Pancreas (tissue), 10 donors: ENCODE measurements around the gene SIGLEC8. TPM values are rescaled to one million over a fixed set of nuclear protein-coding genes. Genes with fewer than 3 reads are reported as not detected.

Source experiments
- ATAC-seq, 4 donors: fragments of 200-7000 bp; cut with Tn5 transposase; one replicate each; pipeline versions ENCODE4 v1.8.0 to v1.9.1; 2020; ENCODE audit warnings: mild to moderate bottlenecking in 4 of 4, moderate library complexity in 4 of 4
- DNase-seq, 6 donors: peaks; one replicate each; pipeline ENCODE4 v3.0.0-alpha.2; 2020
- FAIRE-seq: peaks from 2 replicates; lab custom pipeline; 2012; peaks lifted over from hg19 to GRCh38; lab: Jason Lieb, UNC
- H3K27ac ChIP-seq, 4 donors: fragments of 200-600 bp; sonication (generic); 1 replicate in 3 of 4; 2 replicates in 1 of 4; pipeline versions ENCODE4 v1.5.0 to v1.8.0; 2020
- H3K27me3 ChIP-seq, 4 donors: fragments of 200-600 bp; one replicate each; pipeline ENCODE4 v1.8.0; 2021
- H3K36me3 ChIP-seq, 3 donors: fragments of 200-600 bp; sonication (generic) in 1 of 3; one replicate each; pipeline versions ENCODE4 v1.5.0 to v1.8.0; 2020 to 2021
- H3K4me1 ChIP-seq, 3 donors: fragments of 200-600 bp; one replicate each; pipeline ENCODE4 v1.8.0; 2021
- H3K4me3 ChIP-seq, 4 donors: fragments of 200-600 bp; sonication (generic) in 2 of 4; one replicate each; pipeline versions ENCODE4 v1.5.0 to v1.8.0; 2020 to 2021
- H3K9me3 ChIP-seq, 4 donors: fragments of 200-600 bp; one replicate each; pipeline ENCODE4 v1.8.0; 2021
- CTCF ChIP-seq, 4 donors: fragments of 200-600 bp; sonication (generic) in 3 of 4; IDR thresholded peaks; one replicate each; pipeline versions ENCODE4 v1.5.0 to v1.8.0; 2021; ENCODE audit warnings: antibody characterized with exemption in 4 of 4
- WGBS, 2 donors: extraction: QIAGEN DNeasy Blood & Tissue Kit; methylation state at CpG; one replicate each; pipeline ENCODE4 v1.1.7; 2013; 5-methylcytosine and 5-hydroxymethylcytosine counted together
- intact Hi-C, 3 donors: fragments of 100-400 bp; cut with DNase I; formaldehyde crosslinking; loops; one replicate each; pipeline versions ENCODE4 v1.11.1 to v1.14.2; 2022
- polyA plus RNA-seq, 2 donors: library from polyadenylated mRNA; stranded (reverse); fragments of 200-250 nt; gene quantifications; one replicate each; pipeline ENCODE4 v1.2.3, GENCODE V29; 2013
- total RNA-seq, 6 donors: library from RNA; stranded (reverse); fragmentation: NEBNext Ultra II Directional in 4 of 6; extraction: Animal tissue kit (Norgen Biotek cat#: 25700) in 4 of 6; gene quantifications; one replicate each; pipeline versions ENCODE4 v1.2.1 to v1.2.4, GENCODE V29; 2021 to 2023
- donor health status: healthy with polysubstance abuse.
- donor health status: DM: no; HTN: no; CAD: no; lungs with moderate emphysema.
- donor health status: DM: no; HTN: no; CAD: no.
- donor health status: control.
- donor health status: control.
- donor health status: Bipolar disorder and iron deficiency.
- donor health status: DM: yes; HTN: yes; CAD: no.
- donor health status: DM: no; HTN: no; CAD: no.
- donor health status: DM: no; HTN: no; CAD: no.
- donor health status: DM: yes; HTN: yes; CAD: no.

SIGLEC8 gene
- total and polyA plus RNA-seq, 8 donors: 0.07 to 3.8 (median 0.20) TPM; not detected in 2

DNA sequence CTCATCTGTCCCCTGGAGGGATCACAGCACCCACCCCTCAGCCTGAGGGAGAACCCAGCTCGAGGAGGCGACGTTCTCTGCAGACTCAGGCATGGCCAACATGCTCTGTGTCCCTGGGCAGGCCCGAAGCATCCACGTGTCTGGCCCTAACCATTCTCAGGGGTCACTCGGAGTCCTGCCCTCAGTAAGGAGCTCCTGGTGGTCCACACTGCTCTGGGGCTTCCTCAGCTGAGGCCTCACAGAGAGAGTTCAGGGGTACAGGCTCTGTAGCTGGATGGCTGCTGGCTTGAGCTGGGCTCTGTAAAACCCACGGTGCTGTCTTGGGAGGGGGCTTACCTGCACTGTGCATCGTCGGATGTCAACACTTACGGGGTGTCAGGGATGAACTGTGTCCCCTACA, 4.4 kb upstream of the SIGLEC8 start:
- peaks cover 0 to 11% (median 0%) of the 10 kb centered on the region in 4 donors for H3K27me3 ChIP-seq
- FAIRE-seq (no peak), DNase-seq (no peak), ATAC-seq (no peak)
- no peaks in the 10 kb centered on the region for H3K9me3 ChIP-seq
- no peak for TF ChIP-seq CTCF (IDR thresholded peaks at IDR 0.05)
- H3K36me3 ChIP-seq: no peaks in the 10 kb centered on the region
- H3K4me3 ChIP-seq: no peak overlapping the region
- H3K27ac ChIP-seq: no peak overlapping the region
- 48 to 58% methylated on average over 10 of the region's 10 CpGs for WGBS, 2 donors
- H3K4me1 ChIP-seq: no peaks in the 10 kb centered on the region
- intact Hi-C loops: no loop called here

- FAIRE-seq: no peak
- WGBS, 2 donors: 38 to 68% methylated on average over 7 of the region's 7 CpGs
- no peak for TF ChIP-seq CTCF (IDR thresholded peaks at IDR 0.05)
- DNase-seq: no peak
- no peak overlapping the region for H3K27ac ChIP-seq
- no peak overlapping the region for H3K4me3 ChIP-seq
- no peaks in the 10 kb centered on the region for H3K4me1 ChIP-seq
- intact Hi-C loops: no loop called here
- H3K9me3 ChIP-seq: no peaks in the 10 kb centered on the region
- H3K27me3 ChIP-seq: peaks cover 0 to 11% (median 0%) of the 10 kb centered on the region in 4 donors
- H3K36me3 ChIP-seq: no peaks in the 10 kb centered on the region
- no peak for ATAC-seq
Measured at GRCh38 chr19:51462276-51462675, 4.0 kb upstream of the SIGLEC8 start.

DNA sequence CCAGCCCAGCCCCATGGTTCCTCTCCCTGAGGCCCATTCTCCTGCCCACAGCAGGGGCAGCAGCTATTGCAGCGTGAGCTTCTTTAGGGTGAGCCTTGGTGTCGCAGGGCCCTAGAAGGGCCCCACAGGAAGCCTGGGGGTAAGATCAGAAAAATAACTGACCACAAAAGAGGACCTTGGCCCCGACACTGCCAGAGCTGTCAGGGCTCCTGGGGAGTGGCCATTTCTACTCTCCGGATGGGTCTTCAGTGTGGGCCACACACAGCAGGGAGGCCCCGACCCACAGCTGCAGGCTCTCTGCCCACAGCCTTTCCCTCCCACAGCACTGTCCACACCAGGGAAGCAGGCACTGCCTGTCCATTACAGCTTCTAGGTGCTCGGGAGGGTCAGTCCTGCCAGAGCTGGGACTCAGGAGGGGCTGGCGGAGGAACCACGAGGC, 3.5 kb upstream of the SIGLEC8 start:
- Histone ChIP-seq H3K27me3 (peaks cover 0 to 11% (median 0%) of the 10 kb centered on the region in 4 donors), H3K36me3 (no peaks in the 10 kb centered on the region), H3K4me1 (no peaks in the 10 kb centered on the region), H3K27ac (no peak overlapping the region), H3K9me3 (no peaks in the 10 kb centered on the region), H3K4me3 (no peak overlapping the region)
- 52 to 60% methylated on average over 8 of the region's 8 CpGs for WGBS, 2 donors
- TF ChIP-seq CTCF (IDR thresholded peaks at IDR 0.05): no peak
- intact Hi-C loops: no loop called here
- no peak for FAIRE-seq
- no peak for DNase-seq
- ATAC-seq: peak in 3 of 4 donors; percentile 9 to 62 (median 46)

- Histone ChIP-seq H3K36me3 (no peaks in the 10 kb centered on the region), H3K27ac (no peak overlapping the region), H3K4me3 (no peak overlapping the region), H3K27me3 (peaks cover 0 to 6% (median 0%) of the 10 kb centered on the region in 4 donors), H3K9me3 (no peaks in the 10 kb centered on the region), H3K4me1 (no peaks in the 10 kb centered on the region)
- DNase-seq (no peak), FAIRE-seq (no peak), ATAC-seq (peak in 1 of 4 donors; percentile 22)
- intact Hi-C loops: no loop called here
- TF ChIP-seq CTCF (IDR thresholded peaks at IDR 0.05): no peak
- WGBS, 2 donors: 42 to 50% methylated on average over 13 of the region's 13 CpGs
Measured at GRCh38 chr19:51460164-51460992, 2.1 kb upstream of the SIGLEC8 start.
